Breast epithelium (tissue), 4 donors: ENCODE data around the gene SKOR2. TPM values are rescaled to one million over a fixed set of nuclear protein-coding genes. Genes with fewer than 3 reads are reported as not detected.

Experiments
- DNase-seq, 2 donors: peaks; one replicate each; pipeline ENCODE4 v3.0.0-alpha.2; 2019; ENCODE audit warnings: low spot score in 2 of 2
- H3K27ac ChIP-seq, 2 donors: fragments of 200-600 bp; sonication (generic) in 1 of 2; one replicate each; pipeline ENCODE4 v1.5.1; 2016 to 2019; ENCODE audit warnings: mild to moderate bottlenecking in 1 of 2
- H3K27me3 ChIP-seq, 2 donors: fragments of 200-600 bp; sonication (generic) in 1 of 2; one replicate each; pipeline versions ENCODE4 v1.5.1 to v1.6.0; 2017 to 2019; ENCODE audit warnings: control low read depth in 1 of 2, mild to moderate bottlenecking in 1 of 2
- H3K36me3 ChIP-seq: fragments of 200-600 bp; one replicate; pipeline ENCODE4 v1.5.1; 2019
- H3K4me1 ChIP-seq, 2 donors: fragments of 200-600 bp; sonication (generic); one replicate each; pipeline ENCODE4 v1.5.1; 2016 to 2019; ENCODE audit warnings: control low read depth in 1 of 2
- H3K4me3 ChIP-seq, 3 donors: fragments of 200-600 bp; sonication (generic); 1 replicate in 2 of 3; 2 replicates in 1 of 3; pipeline ENCODE4 v1.5.1; 2016 to 2019; ENCODE audit warnings: mild to moderate bottlenecking in 3 of 3, moderate library complexity in 2 of 3
- H3K9me3 ChIP-seq, 2 donors: fragments of 200-600 bp; sonication (generic) in 1 of 2; one replicate each; pipeline ENCODE4 v1.5.1; 2016 to 2019; ENCODE audit warnings: control low read depth in 1 of 2
- CTCF ChIP-seq, 3 donors: fragments of 450-650 bp; IDR thresholded peaks; one replicate each; pipeline ENCODE4 v1.5.1; 2016 to 2017; ENCODE audit warnings: antibody characterized with exemption in 3 of 3, mild to moderate bottlenecking in 3 of 3, moderate library complexity in 3 of 3
- POLR2A ChIP-seq: fragments of 450-650 bp; IDR thresholded peaks from one replicate; pipeline ENCODE4 v1.6.1; 2016; ENCODE audit warnings: antibody characterized with exemption, mild to moderate bottlenecking, moderate library complexity
- POLR2AphosphoS5 ChIP-seq, 3 donors: sonication (generic); formaldehyde crosslinking; IDR thresholded peaks; one replicate each; pipeline ENCODE4 v1.6.1; 2017; ENCODE audit warnings: antibody characterized with exemption in 3 of 3
- intact Hi-C: fragments of 100-400 bp; cut with DNase I; formaldehyde crosslinking; loops from one replicate; pipeline ENCODE4 v1.15.1; 2023; ENCODE audit warnings: low total_unique reads
- total RNA-seq, 3 donors: library from RNA; depleted of rRNA; stranded (reverse); fragments of >200 nt; gene quantifications; one replicate each; pipeline ENCODE4 v1.1.0, GENCODE V29; 2016

SKOR2 gene
- total RNA-seq, 3 donors from 2014 or later = not detected

GRCh38 chr18:47287911-47288585, 36.6 kb upstream of the SKOR2 start:
- TF ChIP-seq POLR2A (no peak), CTCF (IDR thresholded peaks at IDR 0.05) (no peak), POLR2AphosphoS5 (IDR thresholded peaks at IDR 0.05) (no peak)
- H3K36me3 ChIP-seq = no peaks in the 10 kb centered on the region
- H3K27ac ChIP-seq = no peak overlapping the region
- intact Hi-C loops = no loop called here
- H3K4me1 ChIP-seq = no peaks in the 10 kb centered on the region
- H3K27me3 ChIP-seq = peaks cover 0 to 17% of the 10 kb centered on the region in 2 donors
- no peak for DNase-seq
- H3K4me3 ChIP-seq = no peak overlapping the region
- H3K9me3 ChIP-seq = no peaks in the 10 kb centered on the region

GRCh38 chr18:47286776-47287410, 35.4 kb upstream of the SKOR2 start:
- Histone ChIP-seq H3K9me3 (no peaks in the 10 kb centered on the region), H3K4me1 (no peaks in the 10 kb centered on the region), H3K27me3 (peaks cover 0 to 15% of the 10 kb centered on the region in 2 donors), H3K36me3 (no peaks in the 10 kb centered on the region), H3K27ac (no peak overlapping the region), H3K4me3 (no peak overlapping the region)
- intact Hi-C loops = no loop called here
- TF ChIP-seq POLR2AphosphoS5 (IDR thresholded peaks at IDR 0.05) (no peak), CTCF (IDR thresholded peaks at IDR 0.05) (no peak), POLR2A (no peak)
- DNase-seq = no peak

GRCh38 chr18:47285456-47285855, 34.0 kb upstream of the SKOR2 start:
- Histone ChIP-seq H3K4me3 (no peak overlapping the region), H3K9me3 (no peaks in the 10 kb centered on the region), H3K27me3 (peaks cover 0 to 15% of the 10 kb centered on the region in 2 donors), H3K27ac (no peak overlapping the region), H3K36me3 (no peaks in the 10 kb centered on the region), H3K4me1 (no peaks in the 10 kb centered on the region)
- no peak for DNase-seq
- intact Hi-C loops = no loop called here
- TF ChIP-seq CTCF (IDR thresholded peaks at IDR 0.05) = no peak
- TF ChIP-seq POLR2AphosphoS5 (IDR thresholded peaks at IDR 0.05) = no peak
- no peak for TF ChIP-seq POLR2A

- Histone ChIP-seq H3K27me3 (peaks cover 0 to 20% of the 10 kb centered on the region in 2 donors), H3K4me3 (no peak overlapping the region), H3K9me3 (no peaks in the 10 kb centered on the region), H3K36me3 (no peaks in the 10 kb centered on the region), H3K4me1 (no peaks in the 10 kb centered on the region), H3K27ac (no peak overlapping the region)
- intact Hi-C loops = no loop called here
- no peak for DNase-seq
- no peak for TF ChIP-seq CTCF (IDR thresholded peaks at IDR 0.05)
- TF ChIP-seq POLR2AphosphoS5 (IDR thresholded peaks at IDR 0.05) = no peak
- TF ChIP-seq POLR2A = no peak
Observed at GRCh38 chr18:47284721-47285395, 33.4 kb upstream of the SKOR2 start.

- no peaks in the 10 kb centered on the region for H3K4me1 ChIP-seq
- H3K9me3 ChIP-seq = no peaks in the 10 kb centered on the region
- H3K4me3 ChIP-seq = no peak overlapping the region
- TF ChIP-seq POLR2AphosphoS5 (IDR thresholded peaks at IDR 0.05) (no peak), CTCF (IDR thresholded peaks at IDR 0.05) (peak in 1 of 3 donors; percentile 10)
- intact Hi-C loops = no loop called here
- no peak for DNase-seq
- H3K27me3 ChIP-seq = peaks cover 0 to 12% of the 10 kb centered on the region in 2 donors
- no peaks in the 10 kb centered on the region for H3K36me3 ChIP-seq
- H3K27ac ChIP-seq = no peak overlapping the region
Observed at GRCh38 chr18:47283476-47283875, 32.0 kb upstream of the SKOR2 start.
